Gastroesophageal sphincter (tissue), 4 donors: ENCODE data around the gene CCNJL. TPM values are rescaled to one million over a fixed set of nuclear protein-coding genes. Genes with fewer than 3 reads are reported as not detected.
"Not testable (repeated sequence)": the region's sequence is repeated elsewhere in the genome, so short reads cannot be mapped to it uniquely, and the experiment has no call there.

Experiments used
- ATAC-seq: fragments of 150-250 bp; one replicate; pipeline ENCODE4 v1.9.1; 2016; ENCODE audit warnings: mild to moderate bottlenecking, moderate library complexity
- H3K27ac ChIP-seq, 4 donors: fragments of 200-600 bp; sonication (generic) in 3 of 4; 1 replicate in 3 of 4; 2 replicates in 1 of 4; pipeline ENCODE4 v1.5.1; 2016 to 2019
- H3K27me3 ChIP-seq: fragments of 200-600 bp; sonication (generic); one replicate; pipeline ENCODE4 v1.5.1; 2019
- H3K36me3 ChIP-seq, 2 donors: fragments of 200-600 bp; sonication (generic); one replicate each; pipeline ENCODE4 v1.5.1; 2019; ENCODE audit warnings: control low read depth in 1 of 2
- H3K4me1 ChIP-seq, 3 donors: fragments of 200-600 bp; sonication (generic); 1 replicate in 2 of 3; 2 replicates in 1 of 3; pipeline ENCODE4 v1.5.1; 2016 to 2019; ENCODE audit warnings: control low read depth in 2 of 3
- H3K4me3 ChIP-seq, 2 donors: fragments of 200-600 bp; sonication (generic); one replicate each; pipeline ENCODE4 v1.5.1; 2019; ENCODE audit warnings: mild to moderate bottlenecking in 1 of 2, moderate library complexity in 1 of 2
- H3K9me3 ChIP-seq, 3 donors: fragments of 200-600 bp; sonication (generic); one replicate each; pipeline ENCODE4 v1.5.1; 2017 to 2019; ENCODE audit warnings: control low read depth in 2 of 3
- CTCF ChIP-seq, 4 experiments: fragments of 200-600 bp in 2 of 4; fragments of 450-650 bp in 2 of 4; sonication (generic) in 1 of 4; IDR thresholded peaks; one replicate each; pipeline ENCODE4 v1.5.1; 2017 to 2019; ENCODE audit warnings: antibody characterized with exemption in 4 of 4, mild to moderate bottlenecking in 2 of 4, moderate library complexity in 2 of 4
- EP300 ChIP-seq: sonication (generic); formaldehyde crosslinking; IDR thresholded peaks from one replicate; pipeline ENCODE4 v1.6.1; 2017; ENCODE audit warnings: antibody characterized with exemption, mild to moderate bottlenecking
- POLR2A ChIP-seq, 2 donors: fragments of 450-650 bp; IDR thresholded peaks; one replicate each; pipeline ENCODE4 v1.6.1; 2017; ENCODE audit warnings: antibody characterized with exemption in 2 of 2, mild to moderate bottlenecking in 2 of 2, moderate library complexity in 1 of 2
- POLR2AphosphoS5 ChIP-seq: sonication (generic); formaldehyde crosslinking; IDR thresholded peaks from one replicate; pipeline ENCODE4 v1.6.1; 2017; ENCODE audit warnings: antibody characterized with exemption
- WGBS, 2 donors: methylation state at CpG; one replicate each; pipeline ENCODE4 v1.1.5; 2018; ENCODE audit warnings: low coverage in 1 of 2; 5-methylcytosine and 5-hydroxymethylcytosine counted together
- total RNA-seq, 4 donors: library from RNA; depleted of rRNA; stranded (reverse); fragments of >200 nt; gene quantifications; one replicate each; pipeline ENCODE4 v1.1.0, GENCODE V29; 2016

Gene CCNJL
- total RNA-seq, 4 donors from 2014 or later, result 0.35 to 1.9 (median 0.65) TPM

GRCh38 chr5:160342413-160342941 is 30.1 kb upstream of the CCNJL start:
- TF ChIP-seq POLR2A (IDR thresholded peaks at IDR 0.05), result no peak
- TF ChIP-seq EP300, result no peak
- TF ChIP-seq CTCF (IDR thresholded peaks at IDR 0.05), result no peak
- no peak for TF ChIP-seq POLR2AphosphoS5
- ATAC-seq, result peak; percentile 37
- 70 to 80% methylated on average over 1 of the region's 4 CpGs for WGBS, 2 donors
- H3K27me3 ChIP-seq, result no peaks in the 10 kb centered on the region
- H3K36me3 ChIP-seq, result no peaks in the 10 kb centered on the region
- no peak overlapping the region for H3K4me3 ChIP-seq
- no peaks in the 10 kb centered on the region for H3K9me3 ChIP-seq
- H3K27ac ChIP-seq, result no peak overlapping the region
- H3K4me1 ChIP-seq, result peaks cover 0 to 10% (median 0%) of the 10 kb centered on the region in 3 donors

GRCh38 chr5:160341309-160341870 is 29.0 kb upstream of the CCNJL start:
- H3K36me3 ChIP-seq, result no peaks in the 10 kb centered on the region
- ATAC-seq, result no peak
- WGBS, 2 donors, result 68 to 78% methylated on average over 4 to 6 of the region's 6 CpGs
- no peak overlapping the region for H3K4me3 ChIP-seq
- H3K27me3 ChIP-seq, result no peaks in the 10 kb centered on the region
- H3K4me1 ChIP-seq, result peaks cover 0 to 10% (median 0%) of the 10 kb centered on the region in 3 donors
- H3K9me3 ChIP-seq, result no peaks in the 10 kb centered on the region
- TF ChIP-seq EP300 (no peak), CTCF (IDR thresholded peaks at IDR 0.05) (no peak), POLR2A (IDR thresholded peaks at IDR 0.05) (no peak), POLR2AphosphoS5 (no peak)
- H3K27ac ChIP-seq, result no peak overlapping the region

GRCh38 chr5:160340513-160340912 is 28.1 kb upstream of the CCNJL start:
- not testable (repeated sequence) for H3K4me3 ChIP-seq, H3K4me1 ChIP-seq, H3K36me3 ChIP-seq, ATAC-seq, H3K9me3 ChIP-seq, H3K27ac ChIP-seq, H3K27me3 ChIP-seq

GRCh38 chr5:160339406-160340130 is 27.2 kb upstream of the CCNJL start:
- no peak overlapping the region for H3K4me3 ChIP-seq
- no peaks in the 10 kb centered on the region for H3K9me3 ChIP-seq
- ATAC-seq, result no peak
- no peak overlapping the region for H3K27ac ChIP-seq
- no peaks in the 10 kb centered on the region for H3K36me3 ChIP-seq
- 65 to 72% methylated on average over 10 of the region's 10 CpGs for WGBS, 2 donors
- TF ChIP-seq POLR2AphosphoS5 (no peak), CTCF (IDR thresholded peaks at IDR 0.05) (no peak), EP300 (no peak), POLR2A (IDR thresholded peaks at IDR 0.05) (no peak)
- no peaks in the 10 kb centered on the region for H3K4me1 ChIP-seq
- H3K27me3 ChIP-seq, result no peaks in the 10 kb centered on the region

GRCh38 chr5:160334716-160335115 is 22.4 kb upstream of the CCNJL start:
- not testable (repeated sequence) for H3K27ac ChIP-seq, ATAC-seq, H3K9me3 ChIP-seq, H3K4me3 ChIP-seq, H3K36me3 ChIP-seq, H3K4me1 ChIP-seq, H3K27me3 ChIP-seq
- WGBS, 2 donors, result 81 to 90% methylated on average over 2 to 3 of the region's 3 CpGs

GRCh38 chr5:160333721-160334120 is 21.4 kb upstream of the CCNJL start:
- WGBS, 2 donors, result 64 to 80% methylated on average over 2 to 3 of the region's 3 CpGs
- no peaks in the 10 kb centered on the region for H3K27me3 ChIP-seq
- TF ChIP-seq CTCF (IDR thresholded peaks at IDR 0.05) (no peak), POLR2A (IDR thresholded peaks at IDR 0.05) (no peak), EP300 (no peak), POLR2AphosphoS5 (no peak)
- no peak overlapping the region for H3K4me3 ChIP-seq
- H3K9me3 ChIP-seq, result no peaks in the 10 kb centered on the region
- H3K27ac ChIP-seq, result no peak overlapping the region
- H3K36me3 ChIP-seq, result no peaks in the 10 kb centered on the region
- ATAC-seq, result peak; percentile 15
- no peaks in the 10 kb centered on the region for H3K4me1 ChIP-seq
